ENCODE measurements around the gene ADGRG3. TPM values are rescaled to one million over a fixed set of nuclear protein-coding genes. Genes with fewer than 3 reads are reported as not detected.

Gene ADGRG3
- total and polyA plus RNA-seq, 2 of the 13 experiments (the other 11 are each of a cell fraction or from before 2014, with no cell fraction given) = 2.7 to 11.8 TPM

- TF ChIP-seq SAP130 (CRISPR knock-in tag; IDR thresholded peaks at IDR 0.05; ENCODE audit: low read depth) (peak; percentile 47; the same call in 1 of the 2 replicates), ZNF205 (CRISPR knock-in tag; IDR thresholded peaks at IDR 0.05) (0 out of 2 replicates have a peak, but pooled peaks have one; percentile 40), ZNF709 (CRISPR knock-in tag; IDR thresholded peaks at IDR 0.05) (no peak), TFE3 (CRISPR knock-in tag; IDR thresholded peaks at IDR 0.05) (no peak), ZNF550 (CRISPR knock-in tag; IDR thresholded peaks at IDR 0.05; ENCODE audit: borderline replicate concordance) (no peak), ZBED4 (CRISPR knock-in tag; IDR thresholded peaks at IDR 0.05; ENCODE audit: borderline replicate concordance) (no peak), PITX1 (CRISPR knock-in tag; IDR thresholded peaks at IDR 0.05) (no peak), ZNF510 (CRISPR knock-in tag; IDR thresholded peaks at IDR 0.05; ENCODE audit: low read depth) (no peak), ZNF644 (CRISPR knock-in tag; IDR thresholded peaks at IDR 0.05; ENCODE audit: low read depth) (no peak), THRA (CRISPR knock-in tag; IDR thresholded peaks at IDR 0.05; ENCODE audit: borderline replicate concordance) (peak; percentile 34; the same call in 1 of the 2 replicates), ZNF296 (CRISPR knock-in tag; conservative IDR thresholded peaks at IDR 0.05) (no peak), BCL6 (CRISPR knock-in tag; IDR thresholded peaks at IDR 0.05) (no peak)
- TF ChIP-seq, protein P1, sequence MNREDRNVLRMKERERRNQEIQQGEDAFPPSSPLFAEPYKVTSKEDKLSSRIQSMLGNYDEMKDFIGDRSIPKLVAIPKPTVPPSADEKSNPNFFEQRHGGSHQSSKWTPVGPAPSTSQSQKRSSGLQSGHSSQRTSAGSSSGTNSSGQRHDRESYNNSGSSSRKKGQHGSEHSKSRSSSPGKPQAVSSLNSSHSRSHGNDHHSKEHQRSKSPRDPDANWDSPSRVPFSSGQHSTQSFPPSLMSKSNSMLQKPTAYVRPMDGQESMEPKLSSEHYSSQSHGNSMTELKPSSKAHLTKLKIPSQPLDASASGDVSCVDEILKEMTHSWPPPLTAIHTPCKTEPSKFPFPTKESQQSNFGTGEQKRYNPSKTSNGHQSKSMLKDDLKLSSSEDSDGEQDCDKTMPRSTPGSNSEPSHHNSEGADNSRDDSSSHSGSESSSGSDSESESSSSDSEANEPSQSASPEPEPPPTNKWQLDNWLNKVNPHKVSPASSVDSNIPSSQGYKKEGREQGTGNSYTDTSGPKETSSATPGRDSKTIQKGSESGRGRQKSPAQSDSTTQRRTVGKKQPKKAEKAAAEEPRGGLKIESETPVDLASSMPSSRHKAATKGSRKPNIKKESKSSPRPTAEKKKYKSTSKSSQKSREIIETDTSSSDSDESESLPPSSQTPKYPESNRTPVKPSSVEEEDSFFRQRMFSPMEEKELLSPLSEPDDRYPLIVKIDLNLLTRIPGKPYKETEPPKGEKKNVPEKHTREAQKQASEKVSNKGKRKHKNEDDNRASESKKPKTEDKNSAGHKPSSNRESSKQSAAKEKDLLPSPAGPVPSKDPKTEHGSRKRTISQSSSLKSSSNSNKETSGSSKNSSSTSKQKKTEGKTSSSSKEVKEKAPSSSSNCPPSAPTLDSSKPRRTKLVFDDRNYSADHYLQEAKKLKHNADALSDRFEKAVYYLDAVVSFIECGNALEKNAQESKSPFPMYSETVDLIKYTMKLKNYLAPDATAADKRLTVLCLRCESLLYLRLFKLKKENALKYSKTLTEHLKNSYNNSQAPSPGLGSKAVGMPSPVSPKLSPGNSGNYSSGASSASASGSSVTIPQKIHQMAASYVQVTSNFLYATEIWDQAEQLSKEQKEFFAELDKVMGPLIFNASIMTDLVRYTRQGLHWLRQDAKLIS (CRISPR knock-in tag; IDR thresholded peaks at IDR 0.05) = no peak
Observed at GRCh38 chr16:57700781-57701551, 32.9 kb downstream of the ADGRG3 start (continued).

Data from HepG2 (cell line).